Measurements from ENCODE around the gene PHACTR1.

The PHACTR1 gene

DNA sequence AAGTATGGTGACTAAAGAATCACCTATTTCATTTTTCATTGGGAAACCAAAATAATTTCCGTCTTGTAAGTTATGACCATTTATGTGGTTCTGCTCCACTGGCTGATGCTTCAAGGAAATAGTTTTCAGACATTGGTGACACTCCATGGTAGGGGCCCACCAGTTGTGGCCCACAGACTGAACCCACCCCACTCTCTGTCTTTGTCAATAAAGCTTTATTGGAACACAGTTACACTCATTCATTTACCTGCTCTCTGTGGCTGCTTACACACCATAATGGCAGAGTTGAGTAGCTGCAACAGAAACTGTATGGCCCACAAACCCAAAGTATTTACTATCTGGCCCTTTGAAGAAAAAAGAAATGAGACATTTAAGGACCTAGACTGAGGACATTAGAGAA is 533.2 kb downstream of the PHACTR1 start:
- no peak for TF ChIP-seq ESRRG (CRISPR knock-in tag; IDR thresholded peaks at IDR 0.05)
- no peak for TF ChIP-seq ARNTL (CRISPR knock-in tag; IDR thresholded peaks at IDR 0.05; ENCODE audit: borderline replicate concordance, low read depth)
- TF ChIP-seq GLIS3 (CRISPR knock-in tag; IDR thresholded peaks at IDR 0.05): no peak
- no peak for TF ChIP-seq ISL1 (CRISPR knock-in tag; IDR thresholded peaks at IDR 0.05)
- no peak for TF ChIP-seq PPARA (CRISPR knock-in tag; IDR thresholded peaks at IDR 0.05; ENCODE audit: borderline replicate concordance)
- TF ChIP-seq BACH2 (CRISPR knock-in tag; IDR thresholded peaks at IDR 0.05; ENCODE audit: borderline replicate concordance): no peak
- TF ChIP-seq, protein P1, sequence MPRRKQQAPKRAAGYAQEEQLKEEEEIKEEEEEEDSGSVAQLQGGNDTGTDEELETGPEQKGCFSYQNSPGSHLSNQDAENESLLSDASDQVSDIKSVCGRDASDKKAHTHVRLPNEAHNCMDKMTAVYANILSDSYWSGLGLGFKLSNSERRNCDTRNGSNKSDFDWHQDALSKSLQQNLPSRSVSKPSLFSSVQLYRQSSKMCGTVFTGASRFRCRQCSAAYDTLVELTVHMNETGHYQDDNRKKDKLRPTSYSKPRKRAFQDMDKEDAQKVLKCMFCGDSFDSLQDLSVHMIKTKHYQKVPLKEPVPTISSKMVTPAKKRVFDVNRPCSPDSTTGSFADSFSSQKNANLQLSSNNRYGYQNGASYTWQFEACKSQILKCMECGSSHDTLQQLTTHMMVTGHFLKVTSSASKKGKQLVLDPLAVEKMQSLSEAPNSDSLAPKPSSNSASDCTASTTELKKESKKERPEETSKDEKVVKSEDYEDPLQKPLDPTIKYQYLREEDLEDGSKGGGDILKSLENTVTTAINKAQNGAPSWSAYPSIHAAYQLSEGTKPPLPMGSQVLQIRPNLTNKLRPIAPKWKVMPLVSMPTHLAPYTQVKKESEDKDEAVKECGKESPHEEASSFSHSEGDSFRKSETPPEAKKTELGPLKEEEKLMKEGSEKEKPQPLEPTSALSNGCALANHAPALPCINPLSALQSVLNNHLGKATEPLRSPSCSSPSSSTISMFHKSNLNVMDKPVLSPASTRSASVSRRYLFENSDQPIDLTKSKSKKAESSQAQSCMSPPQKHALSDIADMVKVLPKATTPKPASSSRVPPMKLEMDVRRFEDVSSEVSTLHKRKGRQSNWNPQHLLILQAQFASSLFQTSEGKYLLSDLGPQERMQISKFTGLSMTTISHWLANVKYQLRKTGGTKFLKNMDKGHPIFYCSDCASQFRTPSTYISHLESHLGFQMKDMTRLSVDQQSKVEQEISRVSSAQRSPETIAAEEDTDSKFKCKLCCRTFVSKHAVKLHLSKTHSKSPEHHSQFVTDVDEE (CRISPR knock-in tag; IDR thresholded peaks at IDR 0.05): no peak
- TF ChIP-seq OSR1 (CRISPR knock-in tag; IDR thresholded peaks at IDR 0.05): no peak
- TF ChIP-seq CSDC2 (CRISPR knock-in tag; IDR thresholded peaks at IDR 0.05): no peak
- TF ChIP-seq, protein P2, sequence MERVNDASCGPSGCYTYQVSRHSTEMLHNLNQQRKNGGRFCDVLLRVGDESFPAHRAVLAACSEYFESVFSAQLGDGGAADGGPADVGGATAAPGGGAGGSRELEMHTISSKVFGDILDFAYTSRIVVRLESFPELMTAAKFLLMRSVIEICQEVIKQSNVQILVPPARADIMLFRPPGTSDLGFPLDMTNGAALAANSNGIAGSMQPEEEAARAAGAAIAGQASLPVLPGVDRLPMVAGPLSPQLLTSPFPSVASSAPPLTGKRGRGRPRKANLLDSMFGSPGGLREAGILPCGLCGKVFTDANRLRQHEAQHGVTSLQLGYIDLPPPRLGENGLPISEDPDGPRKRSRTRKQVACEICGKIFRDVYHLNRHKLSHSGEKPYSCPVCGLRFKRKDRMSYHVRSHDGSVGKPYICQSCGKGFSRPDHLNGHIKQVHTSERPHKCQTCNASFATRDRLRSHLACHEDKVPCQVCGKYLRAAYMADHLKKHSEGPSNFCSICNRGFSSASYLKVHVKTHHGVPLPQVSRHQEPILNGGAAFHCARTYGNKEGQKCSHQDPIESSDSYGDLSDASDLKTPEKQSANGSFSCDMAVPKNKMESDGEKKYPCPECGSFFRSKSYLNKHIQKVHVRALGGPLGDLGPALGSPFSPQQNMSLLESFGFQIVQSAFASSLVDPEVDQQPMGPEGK (CRISPR knock-in tag; IDR thresholded peaks at IDR 0.05; ENCODE audit: borderline replicate concordance): no peak
- no peak for TF ChIP-seq TCF4 (CRISPR knock-in tag; IDR thresholded peaks at IDR 0.05; ENCODE audit: borderline replicate concordance)
- no peak for TF ChIP-seq TOX (CRISPR knock-in tag; IDR thresholded peaks at IDR 0.05; ENCODE audit: borderline replicate concordance)
- no peak for TF ChIP-seq SNAI2 (CRISPR knock-in tag; IDR thresholded peaks at IDR 0.05)
- TF ChIP-seq, protein P3, sequence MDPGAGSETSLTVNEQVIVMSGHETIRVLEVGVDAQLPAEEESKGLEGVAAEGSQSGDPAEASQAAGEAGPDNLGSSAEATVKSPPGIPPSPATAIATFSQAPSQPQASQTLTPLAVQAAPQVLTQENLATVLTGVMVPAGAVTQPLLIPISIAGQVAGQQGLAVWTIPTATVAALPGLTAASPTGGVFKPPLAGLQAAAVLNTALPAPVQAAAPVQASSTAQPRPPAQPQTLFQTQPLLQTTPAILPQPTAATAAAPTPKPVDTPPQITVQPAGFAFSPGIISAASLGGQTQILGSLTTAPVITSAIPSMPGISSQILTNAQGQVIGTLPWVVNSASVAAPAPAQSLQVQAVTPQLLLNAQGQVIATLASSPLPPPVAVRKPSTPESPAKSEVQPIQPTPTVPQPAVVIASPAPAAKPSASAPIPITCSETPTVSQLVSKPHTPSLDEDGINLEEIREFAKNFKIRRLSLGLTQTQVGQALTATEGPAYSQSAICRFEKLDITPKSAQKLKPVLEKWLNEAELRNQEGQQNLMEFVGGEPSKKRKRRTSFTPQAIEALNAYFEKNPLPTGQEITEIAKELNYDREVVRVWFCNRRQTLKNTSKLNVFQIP (CRISPR knock-in tag; IDR thresholded peaks at IDR 0.05; ENCODE audit: borderline replicate concordance, low read depth): no peak
- TF ChIP-seq, protein P4, sequence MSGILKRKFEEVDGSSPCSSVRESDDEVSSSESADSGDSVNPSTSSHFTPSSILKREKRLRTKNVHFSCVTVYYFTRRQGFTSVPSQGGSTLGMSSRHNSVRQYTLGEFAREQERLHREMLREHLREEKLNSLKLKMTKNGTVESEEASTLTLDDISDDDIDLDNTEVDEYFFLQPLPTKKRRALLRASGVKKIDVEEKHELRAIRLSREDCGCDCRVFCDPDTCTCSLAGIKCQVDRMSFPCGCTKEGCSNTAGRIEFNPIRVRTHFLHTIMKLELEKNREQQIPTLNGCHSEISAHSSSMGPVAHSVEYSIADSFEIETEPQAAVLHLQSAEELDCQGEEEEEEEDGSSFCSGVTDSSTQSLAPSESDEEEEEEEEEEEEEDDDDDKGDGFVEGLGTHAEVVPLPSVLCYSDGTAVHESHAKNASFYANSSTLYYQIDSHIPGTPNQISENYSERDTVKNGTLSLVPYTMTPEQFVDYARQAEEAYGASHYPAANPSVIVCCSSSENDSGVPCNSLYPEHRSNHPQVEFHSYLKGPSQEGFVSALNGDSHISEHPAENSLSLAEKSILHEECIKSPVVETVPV (CRISPR knock-in tag; IDR thresholded peaks at IDR 0.05): no peak
- TF ChIP-seq ZC3H10 (CRISPR knock-in tag; IDR thresholded peaks at IDR 0.05): no peak
- TF ChIP-seq RARB (CRISPR knock-in tag; IDR thresholded peaks at IDR 0.05): no peak
- no peak for TF ChIP-seq ZNF565 (CRISPR knock-in tag; conservative IDR thresholded peaks at IDR 0.05; ENCODE audit: low read depth)
- TF ChIP-seq, protein P5, sequence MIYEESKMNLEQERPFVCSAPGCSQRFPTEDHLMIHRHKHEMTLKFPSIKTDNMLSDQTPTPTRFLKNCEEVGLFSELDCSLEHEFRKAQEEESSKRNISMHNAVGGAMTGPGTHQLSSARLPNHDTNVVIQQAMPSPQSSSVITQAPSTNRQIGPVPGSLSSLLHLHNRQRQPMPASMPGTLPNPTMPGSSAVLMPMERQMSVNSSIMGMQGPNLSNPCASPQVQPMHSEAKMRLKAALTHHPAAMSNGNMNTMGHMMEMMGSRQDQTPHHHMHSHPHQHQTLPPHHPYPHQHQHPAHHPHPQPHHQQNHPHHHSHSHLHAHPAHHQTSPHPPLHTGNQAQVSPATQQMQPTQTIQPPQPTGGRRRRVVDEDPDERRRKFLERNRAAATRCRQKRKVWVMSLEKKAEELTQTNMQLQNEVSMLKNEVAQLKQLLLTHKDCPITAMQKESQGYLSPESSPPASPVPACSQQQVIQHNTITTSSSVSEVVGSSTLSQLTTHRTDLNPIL (CRISPR knock-in tag; IDR thresholded peaks at IDR 0.05; ENCODE audit: low read depth): no peak
- ATAC-seq: no peak

DNA sequence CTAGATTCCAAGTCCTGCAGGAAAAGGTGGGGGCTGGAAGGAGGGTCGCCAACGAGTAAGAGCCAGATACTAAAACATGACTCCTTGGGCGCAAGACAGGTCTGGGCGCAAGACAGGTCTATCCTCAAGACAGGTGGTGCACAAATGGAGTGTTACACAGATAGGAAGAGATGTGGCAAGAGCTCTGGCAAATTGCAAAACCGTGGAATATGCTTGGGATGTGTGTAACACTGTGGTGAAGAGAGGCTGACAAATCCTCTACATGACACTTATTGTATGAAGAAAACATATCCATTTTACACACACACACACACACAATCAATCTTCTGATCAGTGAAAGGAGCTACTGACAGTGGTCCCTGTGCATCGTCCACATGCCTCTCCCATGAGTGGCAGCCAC is 534.1 kb downstream of the PHACTR1 start:
- no peak for ATAC-seq

More for the DNA sequence above, 534.1 kb downstream of the PHACTR1 start:
- TF ChIP-seq BACH2 (CRISPR knock-in tag; IDR thresholded peaks at IDR 0.05; ENCODE audit: borderline replicate concordance) (no peak), ZNF70 (CRISPR knock-in tag; IDR thresholded peaks at IDR 0.05) (no peak), ZNF8 (CRISPR knock-in tag; IDR thresholded peaks at IDR 0.05) (no peak), ZFP3 (CRISPR knock-in tag; IDR thresholded peaks at IDR 0.05) (no peak), PPARA (CRISPR knock-in tag; IDR thresholded peaks at IDR 0.05; ENCODE audit: borderline replicate concordance) (no peak)
- TF ChIP-seq, protein P5 (CRISPR knock-in tag; IDR thresholded peaks at IDR 0.05; ENCODE audit: low read depth): no peak

All from SK-N-SH treated with all-trans-retinoic acid at 6 μM for 48 hours (cell line).